HK-2 (cell line): ENCODE measurements around the gene HUS1B.
A peak's percentile ranks its signal among the peaks of the same experiment; 100 is the strongest.
"Not testable (repeated sequence)": the region's sequence is repeated elsewhere in the genome, so short reads cannot be mapped to it uniquely, and the experiment has no call there.

Experiments
- DNase-seq: peaks from one replicate; pipeline ENCODE4 v3.0.0-alpha.2; 2018; ENCODE audit not compliant: unreplicated experiment

HUS1B gene

GRCh38 chr6:678520-678919 lies 21.6 kb upstream of the HUS1B start:
- DNase-seq = no peak

GRCh38 chr6:677919-678318 lies 21.0 kb upstream of the HUS1B start:
- no peak for DNase-seq

- no peak for DNase-seq
These were observed 18.1 kb upstream of the HUS1B start for GRCh38 chr6:674956-675355.

GRCh38 chr6:674406-674805 lies 17.5 kb upstream of the HUS1B start:
- DNase-seq = no peak

- no peak for DNase-seq
These were observed 10.5 kb upstream of the HUS1B start for GRCh38 chr6:667253-667927.

- DNase-seq = no peak
These were observed 8.7 kb upstream of the HUS1B start for GRCh38 chr6:665403-666267.

GRCh38 chr6:663788-664187 lies 6.9 kb upstream of the HUS1B start:
- DNase-seq = not testable (repeated sequence)

GRCh38 chr6:659716-660581 lies 3.0 kb upstream of the HUS1B start:
- DNase-seq = no peak

GRCh38 chr6:658244-658643 lies 1.3 kb upstream of the HUS1B start:
- no peak for DNase-seq

- DNase-seq = no peak
These were observed 843 bp upstream of the HUS1B start for GRCh38 chr6:657743-658142.

GRCh38 chr6:654136-654535 lies 2.8 kb downstream of the HUS1B start:
- DNase-seq = no peak

- DNase-seq = no peak
These were observed 4.0 kb downstream of the HUS1B start for GRCh38 chr6:652865-653264.

GRCh38 chr6:650098-650497 lies 6.8 kb downstream of the HUS1B start:
- DNase-seq = no peak

GRCh38 chr6:642805-643204 lies 14.1 kb downstream of the HUS1B start:
- DNase-seq = no peak

GRCh38 chr6:641225-641985 lies 15.5 kb downstream of the HUS1B start:
- DNase-seq = no peak

- no peak for DNase-seq
These were observed 20.4 kb downstream of the HUS1B start for GRCh38 chr6:636488-636887.

- no peak for DNase-seq
These were observed 21.7 kb downstream of the HUS1B start for GRCh38 chr6:635233-635632.

GRCh38 chr6:633611-634010 lies 23.3 kb downstream of the HUS1B start:
- no peak for DNase-seq

GRCh38 chr6:628766-629165 lies 28.1 kb downstream of the HUS1B start:
- DNase-seq = no peak

- DNase-seq = peak; percentile 77
These were observed 30.7 kb downstream of the HUS1B start for GRCh38 chr6:626236-626635.

- DNase-seq = no peak
These were observed 31.9 kb downstream of the HUS1B start for GRCh38 chr6:624979-625378.

GRCh38 chr6:622462-622861 lies 34.4 kb downstream of the HUS1B start:
- DNase-seq = no peak
